H1 (cell line): ENCODE data around the gene TMEM164.

Experiments
- CTCF ChIP-seq, 3 experiments: IDR thresholded peaks; 1 replicate in 2 of 3; 2 replicates in 1 of 3; pipeline versions ENCODE4 v1.5.1 to v1.6.1; 2011; ENCODE audit warnings: low read length in 3 of 3, mild to moderate bottlenecking in 3 of 3, inconsistent platforms in 2 of 3, low read depth in 1 of 3, moderate library complexity in 1 of 3; ENCODE audit not compliant: insufficient read depth in 1 of 3; ENCODE audit errors: control extremely low read depth in 1 of 3
- GABPA ChIP-seq: IDR thresholded peaks from 2 replicates; pipeline ENCODE4 v1.6.1; 2011; ENCODE audit warnings: mild to moderate bottlenecking, low read length, moderate library complexity, borderline replicate concordance; ENCODE audit not compliant: insufficient read depth
- KDM5A ChIP-seq: fragments of 200-600 bp; IDR thresholded peaks from 2 replicates; pipeline ENCODE4 v1.7.1; 2012; ENCODE audit warnings: mild to moderate bottlenecking, low read length, inconsistent platforms, mixed read lengths
- MAFK ChIP-seq: IDR thresholded peaks from 2 replicates; pipeline ENCODE4 v1.6.1; 2012; ENCODE audit warnings: low read depth, mild to moderate bottlenecking, improper control_type of control experiment, low read length
- NRF1 ChIP-seq: IDR thresholded peaks from 2 replicates; pipeline ENCODE4 v1.6.1; 2011; ENCODE audit warnings: mild to moderate bottlenecking, low read depth, low read length, improper control_type of control experiment
- RNF2 ChIP-seq: fragments of 200-900, 300-1000 bp; sonication (generic); IDR thresholded peaks from 2 replicates; pipeline ENCODE4 v1.7.1; 2016; ENCODE audit warnings: borderline replicate concordance, low read depth, mild to moderate bottlenecking, antibody characterized with exemption, low read length; ENCODE audit not compliant: poor library complexity, severe bottlenecking; ENCODE audit errors: missing control alignments
- SIN3A ChIP-seq, 2 experiments: IDR thresholded peaks in 1 of 2; conservative IDR thresholded peaks in 1 of 2; 2 replicates each; pipeline ENCODE4 v1.6.1; 2011 to 2012; ENCODE audit warnings: low read length in 2 of 2, improper control_type of control experiment in 1 of 2, low read depth in 1 of 2, mild to moderate bottlenecking in 1 of 2
- SP1 ChIP-seq: IDR thresholded peaks from 2 replicates; pipeline ENCODE4 v1.6.1; 2011; ENCODE audit warnings: low read depth, low read length
- TAF1 ChIP-seq: IDR thresholded peaks from 2 replicates; pipeline ENCODE4 v1.6.1; 2011; ENCODE audit warnings: mild to moderate bottlenecking, low read depth, low read length
- TBP ChIP-seq: IDR thresholded peaks from 2 replicates; pipeline ENCODE4 v1.6.1; 2011; ENCODE audit warnings: low read depth, low read length, improper control_type of control experiment

DNA sequence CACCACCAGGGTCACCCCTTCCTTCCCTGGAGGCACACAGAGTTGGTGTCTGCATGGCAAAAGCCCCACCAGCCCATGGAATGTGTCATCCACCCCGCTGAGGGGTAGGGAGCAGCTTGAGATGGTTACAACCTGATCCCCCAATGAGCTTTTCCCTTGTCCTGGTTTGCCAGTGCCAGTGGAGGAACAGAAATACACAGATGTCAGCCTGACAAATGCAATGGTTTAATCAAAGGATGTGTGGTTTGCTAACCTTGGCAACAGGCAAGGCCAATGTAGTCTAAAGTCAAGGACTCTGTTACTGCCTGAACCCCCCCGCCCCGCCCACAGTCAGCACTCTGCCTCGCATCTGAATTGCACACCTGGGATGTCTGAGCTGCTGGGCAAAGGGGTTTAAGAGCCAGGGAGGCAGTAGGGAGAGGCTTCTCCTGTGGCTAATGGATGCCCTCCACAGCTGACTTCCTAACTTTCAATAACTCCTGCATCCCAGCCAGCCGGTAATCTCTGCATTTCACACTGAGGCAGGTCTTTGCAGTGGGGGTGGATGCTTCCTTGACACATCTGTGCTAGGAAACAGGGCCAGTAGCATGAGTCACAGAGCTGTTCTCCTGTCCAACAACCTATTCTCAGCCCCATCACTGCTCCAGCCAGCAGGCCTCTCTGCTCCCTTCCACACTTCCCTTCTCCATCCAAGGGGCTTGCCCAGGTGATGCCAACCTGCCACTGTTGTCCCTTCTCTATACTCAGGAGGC lies 177.4 kb downstream of the TMEM164 start:
- TF ChIP-seq TAF1 = no peak
- no peak for TF ChIP-seq TBP
- TF ChIP-seq MAFK = no peak
- no peak for TF ChIP-seq KDM5A
- no peak for TF ChIP-seq SIN3A (conservative IDR thresholded peaks at IDR 0.05 in 1 of 2, IDR thresholded peaks at IDR 0.05 in 1 of 2; ENCODE audit: low read depth in 1 of 2, low read length in 2 of 2)
- TF ChIP-seq GABPA = no peak
- no peak for TF ChIP-seq SP1
- no peak for TF ChIP-seq RNF2
- TF ChIP-seq NRF1 = no peak
- no peak for TF ChIP-seq CTCF (IDR thresholded peaks at IDR 0.05; ENCODE audit: control extremely low read depth in 1 of 3, insufficient read depth in 1 of 3, low read depth in 1 of 3, low read length in 3 of 3)
